ENCODE results near the gene CHCHD6.

The CHCHD6 gene

GRCh38 chr3:126743781-126744180 is 39.7 kb downstream of the CHCHD6 start:
- DNase-seq, result no peak

- DNase-seq, result peak; percentile 23
These were observed 41.8 kb downstream of the CHCHD6 start for GRCh38 chr3:126745760-126746394.

- peak; percentile 81 for DNase-seq
These were observed 42.5 kb downstream of the CHCHD6 start for GRCh38 chr3:126746395-126747177.

- DNase-seq, result no peak
These were observed 43.7 kb downstream of the CHCHD6 start for GRCh38 chr3:126747768-126748167.

GRCh38 chr3:126748701-126749546 is 44.9 kb downstream of the CHCHD6 start:
- no peak for DNase-seq

GRCh38 chr3:126749547-126749875 is 45.5 kb downstream of the CHCHD6 start:
- DNase-seq, result no peak

GRCh38 chr3:126749931-126750755 is 46.1 kb downstream of the CHCHD6 start:
- DNase-seq, result no peak

GRCh38 chr3:126750756-126751121 is 46.7 kb downstream of the CHCHD6 start:
- no peak for DNase-seq

- no peak for DNase-seq
These were observed 47.7 kb downstream of the CHCHD6 start for GRCh38 chr3:126751611-126752302.

- DNase-seq, result peak; percentile 82
These were observed 48.5 kb downstream of the CHCHD6 start for GRCh38 chr3:126752303-126753190.

- DNase-seq, result peak; percentile 90
These were observed 49.4 kb downstream of the CHCHD6 start for GRCh38 chr3:126753191-126754160.

GRCh38 chr3:126755866-126756265 is 51.8 kb downstream of the CHCHD6 start:
- no peak for DNase-seq

GRCh38 chr3:126758026-126758425 is 54.0 kb downstream of the CHCHD6 start:
- DNase-seq, result no peak

- DNase-seq, result no peak
These were observed 54.8 kb downstream of the CHCHD6 start for GRCh38 chr3:126758882-126759281.

- no peak for DNase-seq
These were observed 56.5 kb downstream of the CHCHD6 start for GRCh38 chr3:126760541-126760940.

GRCh38 chr3:126763035-126763434 is 59.0 kb downstream of the CHCHD6 start:
- DNase-seq, result no peak

GRCh38 chr3:126765187-126766069 is 61.4 kb downstream of the CHCHD6 start:
- no peak for DNase-seq

- DNase-seq, result no peak
These were observed 62.6 kb downstream of the CHCHD6 start for GRCh38 chr3:126766653-126767052.

- DNase-seq, result no peak
These were observed 64.9 kb downstream of the CHCHD6 start for GRCh38 chr3:126768903-126769302.

All from fibroblast of skin of back (primary cell).